ENCODE data around the gene SKI. TPM values are rescaled to one million over a fixed set of nuclear protein-coding genes. Genes with fewer than 3 reads are reported as not detected.
A peak's percentile ranks its signal among the peaks of the same experiment; 100 is the strongest.

The SKI gene
- total RNA-seq, 1 experiment from 2014 or later = 89.5 TPM

GRCh38 chr1:2353551-2354438 lies 125.7 kb downstream of the SKI start:
- Histone ChIP-seq H4K20me1 (ENCODE audit: control insufficient read depth, insufficient read depth, insufficient read length) (no peaks in the 10 kb centered on the region), H3K27ac (ENCODE audit: insufficient read length, low read depth, low read length) (no peak overlapping the region), H3K79me1 (ENCODE audit: insufficient read depth, low read depth, low read length, poor library complexity, severe bottlenecking) (no peaks in the 10 kb centered on the region), H2BK15ac (ENCODE audit: low read depth, low read length) (no peak overlapping the region), H3K4ac (ENCODE audit: low read depth, low read length) (no peak overlapping the region), H2AFZ (ENCODE audit: low read length) (no peak overlapping the region), H2BK120ac (ENCODE audit: low read depth, low read length, poor library complexity, severe bottlenecking) (no peak overlapping the region), H2BK20ac (ENCODE audit: low read depth, low read length, poor library complexity, severe bottlenecking) (no peak overlapping the region), H4K5ac (ENCODE audit: insufficient read length, low read depth, low read length) (no peak overlapping the region), H2BK5ac (ENCODE audit: insufficient read length, low read length) (no peak overlapping the region), H2BK12ac (ENCODE audit: insufficient read length, low read depth, low read length) (no peak overlapping the region), H3K9ac (ENCODE audit: extremely low read depth, insufficient read length, low read length) (no peak overlapping the region), H3K27me3 (ENCODE audit: insufficient read depth, low read length) (no peaks in the 10 kb centered on the region), H3K18ac (ENCODE audit: insufficient read length, low read depth, low read length) (no peak overlapping the region), H3K79me2 (ENCODE audit: insufficient read depth, low read length) (no peaks in the 10 kb centered on the region), H4K91ac (ENCODE audit: insufficient read length, low read depth, low read length) (no peak overlapping the region), H3K4me2 (ENCODE audit: insufficient read depth, insufficient read length, low read length) (no peak overlapping the region), H3K4me1 (ENCODE audit: insufficient read depth, low read length) (no peaks in the 10 kb centered on the region), H3K9me3 (ENCODE audit: control insufficient read depth, low read depth, low read length) (no peaks in the 10 kb centered on the region), H3K14ac (ENCODE audit: insufficient read depth, low read length) (no peak overlapping the region), H3K23ac (ENCODE audit: insufficient read length, low read depth, low read length) (no peak overlapping the region), H3K23me2 (ENCODE audit: insufficient read length, low read depth, low read length, poor library complexity, severe bottlenecking) (no peaks in the 10 kb centered on the region), H3T11ph (ENCODE audit: low read length) (no peak overlapping the region), H4K8ac (replicated peaks; ENCODE audit: insufficient read length, low read depth, low read length) (no peak overlapping the region), H3K56ac (ENCODE audit: insufficient read length, low read depth, low read length) (no peak overlapping the region), H2AK5ac (ENCODE audit: insufficient read length, low read length) (no peak overlapping the region)
- no peaks in the 10 kb centered on the region for H3K9me3 Mint-ChIP-seq
- H3K27me3 Mint-ChIP-seq (ENCODE audit: low read depth) = no peaks in the 10 kb centered on the region
- H3K4me1 Mint-ChIP-seq = peaks cover 0 to 2% of the 10 kb centered on the region in 2 experiments; a peak in 1 of 4 replicates
- no peak overlapping the region for H3K4me3 Mint-ChIP-seq
- no peak for DNase-seq
- WGBS (ENCODE audit: extremely low coverage, insufficient read length, low lambda C conversion rate) = no CpG with 5 or more reads among the region's 28 CpGs
- 0 out of 7 replicates have a peak overlapping the region, but pooled peaks of 1 of the 3 experiments have one; percentile 60 for H3K27ac Mint-ChIP-seq
- H3K36me3 Mint-ChIP-seq (ENCODE audit: insufficient read depth in 1 of 3, low read depth in 3 of 3) = no peaks in the 10 kb centered on the region
- TF ChIP-seq CTCF (conservative IDR thresholded peaks at IDR 0.05) = no peak
